Stomach (tissue), 9 donors: ENCODE results near the gene C17orf100. TPM values are rescaled to one million over a fixed set of nuclear protein-coding genes. Genes with fewer than 3 reads are reported as not detected.
A peak's percentile ranks its signal among the peaks of the same experiment; 100 is the strongest.

Experiments
- DNase-seq, 2 donors: peaks; one replicate each; pipeline versions ENCODE4 v3.0.0 to v3.0.0-alpha.2; 2013 to 2019
- H3K27ac ChIP-seq, 5 donors: fragments of 200-600 bp in 4 of 5; sonication (generic) in 4 of 5; one replicate each; pipeline ENCODE4 v1.5.1; 2013 to 2019; ENCODE audit warnings: mild to moderate bottlenecking in 1 of 5, moderate library complexity in 1 of 5
- H3K27me3 ChIP-seq, 3 donors: fragments of 200-600 bp; sonication (generic); one replicate each; pipeline ENCODE4 v1.5.1; 2017 to 2019; ENCODE audit warnings: mixed run types in 1 of 3
- H3K36me3 ChIP-seq, 4 donors: fragments of 200-600 bp; sonication (generic); 1 replicate in 3 of 4; 2 replicates in 1 of 4; pipeline ENCODE4 v1.5.1; 2016 to 2019
- H3K4me1 ChIP-seq, 4 donors: fragments of 200-600 bp; sonication (generic); one replicate each; pipeline ENCODE4 v1.5.1; 2016 to 2019
- H3K4me3 ChIP-seq, 4 donors: fragments of 200-600 bp; sonication (generic) in 3 of 4; one replicate each; pipeline ENCODE4 v1.5.1; 2016 to 2019; ENCODE audit warnings: mild to moderate bottlenecking in 1 of 4
- H3K9me3 ChIP-seq, 4 donors: fragments of 200-600 bp; sonication (generic); one replicate each; pipeline ENCODE4 v1.5.1; 2016 to 2019
- EP300 ChIP-seq: sonication (generic); formaldehyde crosslinking; IDR thresholded peaks from one replicate; pipeline ENCODE4 v1.6.1; 2017; ENCODE audit warnings: antibody characterized with exemption
- POLR2A ChIP-seq, 4 donors: fragments of 450-650 bp; IDR thresholded peaks; one replicate each; pipeline ENCODE4 v1.6.1; 2016; ENCODE audit warnings: antibody characterized with exemption in 4 of 4, control low read depth in 2 of 4, mild to moderate bottlenecking in 1 of 4, moderate library complexity in 1 of 4
- POLR2AphosphoS5 ChIP-seq, 3 donors: sonication (generic); formaldehyde crosslinking; IDR thresholded peaks; one replicate each; pipeline ENCODE4 v1.6.1; 2016; ENCODE audit warnings: antibody characterized with exemption in 3 of 3
- WGBS, 5 donors: extraction: QIAGEN DNeasy Blood & Tissue Kit in 3 of 5; methylation state at CpG; one replicate each; pipeline versions ENCODE4 v1.1.5 to v1.1.7; 2013 to 2018; 5-methylcytosine and 5-hydroxymethylcytosine counted together
- intact Hi-C: fragments of 100-400 bp; cut with DNase I; formaldehyde crosslinking; loops from one replicate; pipeline ENCODE4 v1.15.1; 2023; ENCODE audit warnings: low total_unique reads
- polyA plus RNA-seq, 3 donors: library from polyadenylated mRNA; stranded (reverse); fragments of 200-250 nt; gene quantifications; one replicate each; pipeline ENCODE4 v1.2.3, GENCODE V29; 2013
- total RNA-seq, 5 donors: library from RNA; depleted of rRNA; stranded (reverse); fragments of >200 nt; gene quantifications; one replicate each; pipeline versions ENCODE4 v1.1.0 to v1.2.3, GENCODE V29; 2014 to 2016
- TF ChIP-seq, protein P1 (sequence below), 7 experiments: fragments of 450-650 bp in 4 of 7; fragments of 200-600 bp in 3 of 7; sonication (generic) in 3 of 7; IDR thresholded peaks; one replicate each; pipeline ENCODE4 v1.5.1; 2016 to 2019; ENCODE audit warnings: antibody characterized with exemption in 7 of 7, control low read depth in 2 of 7, mild to moderate bottlenecking in 1 of 7
- donor health status: healthy with polysubstance abuse.
- donor health status: Bipolar disorder and iron deficiency.
- donor health status: healthy.

The C17orf100 gene
- total and polyA plus RNA-seq, 8 donors = 0.55 to 14.2 (median 1.8) TPM; not detected in 2

DNA sequence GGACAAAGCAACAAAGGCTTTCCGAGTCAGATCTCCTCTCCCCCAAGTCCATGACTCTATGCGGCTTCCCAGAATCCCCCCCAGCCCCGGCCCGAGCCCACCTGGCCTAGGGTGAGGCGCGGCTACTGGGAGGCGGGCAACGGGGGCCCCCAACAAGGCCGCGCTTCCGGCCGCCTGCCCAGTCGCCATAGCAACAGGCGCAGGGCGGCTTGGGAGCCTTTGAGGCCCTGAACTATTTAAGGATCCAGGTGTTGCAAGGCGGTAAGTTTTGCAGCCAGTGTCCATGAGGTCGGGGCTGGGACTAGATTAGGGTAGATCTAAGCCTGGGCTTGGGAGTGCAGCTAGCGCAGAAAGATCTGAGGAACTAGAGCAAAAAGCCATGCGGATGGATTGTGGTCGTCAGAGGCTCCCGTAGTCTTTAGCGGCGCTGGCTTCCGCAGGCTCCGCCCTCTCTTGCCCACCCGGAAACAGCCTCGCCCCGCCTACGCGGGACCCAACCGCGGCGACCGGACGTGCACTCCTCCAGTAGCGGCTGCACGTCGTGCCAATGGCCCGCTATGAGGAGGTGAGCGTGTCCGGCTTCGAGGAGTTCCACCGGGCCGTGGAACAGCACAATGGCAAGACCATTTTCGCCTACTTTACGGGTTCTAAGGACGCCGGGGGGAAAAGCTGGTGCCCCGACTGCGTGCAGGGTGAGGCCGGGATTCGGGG lies 10.9 kb upstream of the C17orf100 start, which contains the start of the genes KIAA0753 and TXNDC17:
Gene KIAA0753 (minus strand): TSS at position 176 of the 711 bp plus-strand sequence. CDS start 5,608 bp downstream, outside the sequence.
Gene TXNDC17 (plus strand): TSS at position 525 of the 711 bp plus-strand sequence. CDS start 23 bp downstream, at position 548.
- H3K4me3 ChIP-seq = peak within 1 kb of the TSS; percentile 68 to 92 (median 86)
- H3K9me3 ChIP-seq = no peaks in the 10 kb centered on the region
- TF ChIP-seq POLR2AphosphoS5 (IDR thresholded peaks at IDR 0.05) (peak; percentile 61 to 99 (median 98)), POLR2A (IDR thresholded peaks at IDR 0.05) (peak in 1 of 4 donors; percentile 84), EP300 (no peak)
- TF ChIP-seq, protein P1, sequence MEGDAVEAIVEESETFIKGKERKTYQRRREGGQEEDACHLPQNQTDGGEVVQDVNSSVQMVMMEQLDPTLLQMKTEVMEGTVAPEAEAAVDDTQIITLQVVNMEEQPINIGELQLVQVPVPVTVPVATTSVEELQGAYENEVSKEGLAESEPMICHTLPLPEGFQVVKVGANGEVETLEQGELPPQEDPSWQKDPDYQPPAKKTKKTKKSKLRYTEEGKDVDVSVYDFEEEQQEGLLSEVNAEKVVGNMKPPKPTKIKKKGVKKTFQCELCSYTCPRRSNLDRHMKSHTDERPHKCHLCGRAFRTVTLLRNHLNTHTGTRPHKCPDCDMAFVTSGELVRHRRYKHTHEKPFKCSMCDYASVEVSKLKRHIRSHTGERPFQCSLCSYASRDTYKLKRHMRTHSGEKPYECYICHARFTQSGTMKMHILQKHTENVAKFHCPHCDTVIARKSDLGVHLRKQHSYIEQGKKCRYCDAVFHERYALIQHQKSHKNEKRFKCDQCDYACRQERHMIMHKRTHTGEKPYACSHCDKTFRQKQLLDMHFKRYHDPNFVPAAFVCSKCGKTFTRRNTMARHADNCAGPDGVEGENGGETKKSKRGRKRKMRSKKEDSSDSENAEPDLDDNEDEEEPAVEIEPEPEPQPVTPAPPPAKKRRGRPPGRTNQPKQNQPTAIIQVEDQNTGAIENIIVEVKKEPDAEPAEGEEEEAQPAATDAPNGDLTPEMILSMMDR (IDR thresholded peaks at IDR 0.05) = no peak
- DNase-seq = peak; percentile 93 to 97
- 0 to 2% (median 0%) methylated on average over 13 to 52 of the region's 52 CpGs for WGBS, 5 donors
- peaks cover 10 to 33% (median 28%) of the 10 kb centered on the region in 4 donors for H3K36me3 ChIP-seq
- H3K4me1 ChIP-seq = peaks cover 25 to 61% (median 47%) of the 10 kb centered on the region in 4 donors
- peak within 1 kb of the TSS; percentile 80 to 90 (median 85) for H3K27ac ChIP-seq
- no peaks in the 10 kb centered on the region for H3K27me3 ChIP-seq
- intact Hi-C loops = no loop called here

DNA sequence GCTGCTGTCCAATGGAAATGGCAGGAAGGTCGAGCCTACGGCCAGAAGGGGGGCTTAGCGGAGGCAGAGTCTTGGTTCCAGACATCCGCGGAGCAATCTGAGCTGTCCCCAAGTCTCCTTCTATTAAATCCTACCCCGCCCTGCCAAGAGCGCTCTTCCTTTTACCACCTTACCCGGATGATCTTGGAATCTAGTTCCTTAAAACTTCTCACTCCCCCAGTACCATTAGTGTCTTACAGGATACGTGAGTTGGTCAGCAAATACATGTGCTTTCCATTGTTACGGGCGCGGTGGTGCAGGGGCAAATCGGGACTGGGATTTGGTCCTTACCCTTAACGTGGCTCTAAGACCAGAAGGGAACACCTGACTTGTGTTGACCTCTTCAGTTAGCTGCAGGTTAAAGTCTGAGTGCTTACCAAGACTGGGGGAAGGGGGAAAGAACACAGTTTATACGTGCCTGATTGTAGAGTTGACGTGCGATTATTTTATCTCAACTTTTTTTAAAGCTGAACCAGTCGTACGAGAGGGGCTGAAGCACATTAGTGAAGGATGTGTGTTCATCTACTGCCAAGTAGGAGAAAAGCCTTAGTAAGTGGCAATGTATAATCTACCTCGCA lies 10.2 kb upstream of the C17orf100 start:
- peak in 1 of 2 donors; percentile 85 for DNase-seq
- WGBS, 5 donors = 1 to 4% (median 2%) methylated on average over 20 of the region's 20 CpGs
- TF ChIP-seq EP300 = no peak
- no peak for TF ChIP-seq POLR2A (IDR thresholded peaks at IDR 0.05)
- TF ChIP-seq, protein P1 (IDR thresholded peaks at IDR 0.05) = no peak
- peak in 1 of 3 donors; percentile 30 for TF ChIP-seq POLR2AphosphoS5 (IDR thresholded peaks at IDR 0.05)

DNA sequence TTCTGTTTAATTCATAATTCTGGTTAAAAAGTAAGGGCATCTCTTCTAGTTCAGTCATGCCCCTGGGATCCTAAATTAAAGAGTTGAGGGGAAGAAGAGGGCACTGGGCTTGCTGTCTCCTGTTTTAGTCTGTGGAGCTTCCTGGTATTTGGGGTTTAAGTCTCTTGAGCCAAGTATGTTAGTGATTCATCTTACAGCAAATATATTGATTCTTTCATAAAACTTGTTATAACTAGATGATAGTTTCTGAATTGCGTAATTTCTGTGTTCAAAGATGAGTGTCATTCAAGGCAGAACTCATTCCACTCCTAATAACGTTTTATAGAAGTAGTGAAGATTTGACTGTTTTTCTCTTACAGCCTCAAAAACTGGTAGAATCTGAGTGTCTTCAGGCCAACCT lies 9.0 kb upstream of the C17orf100 start:
- Histone ChIP-seq H3K9me3 (no peaks in the 10 kb centered on the region), H3K27ac (peak overlapping the region in 2 of 5 donors; percentile 85), H3K36me3 (peaks cover 13 to 50% (median 47%) of the 10 kb centered on the region in 4 donors), H3K4me3 (peak overlapping the region in 1 of 4 donors; percentile 92), H3K27me3 (no peaks in the 10 kb centered on the region), H3K4me1 (peaks cover 25 to 61% (median 53%) of the 10 kb centered on the region in 4 donors)
- TF ChIP-seq EP300 = no peak
- TF ChIP-seq, protein P1 (IDR thresholded peaks at IDR 0.05) = no peak
- TF ChIP-seq POLR2A (IDR thresholded peaks at IDR 0.05) = no peak
- TF ChIP-seq POLR2AphosphoS5 (IDR thresholded peaks at IDR 0.05) = no peak
- WGBS, 5 donors = 43 to 61% (median 54%) methylated on average over 2 of the region's 2 CpGs
- DNase-seq = no peak
- intact Hi-C loops = no loop called here

More for the DNA sequence above, 10.2 kb upstream of the C17orf100 start:
- Histone ChIP-seq H3K27me3 (no peaks in the 10 kb centered on the region), H3K27ac (peak overlapping the region; percentile 80 to 90 (median 85)), H3K9me3 (no peaks in the 10 kb centered on the region), H3K4me1 (peaks cover 25 to 56% (median 47%) of the 10 kb centered on the region in 4 donors), H3K36me3 (peaks cover 10 to 38% (median 35%) of the 10 kb centered on the region in 4 donors), H3K4me3 (peak overlapping the region; percentile 68 to 92 (median 86))
- intact Hi-C loops = no loop called here

DNA sequence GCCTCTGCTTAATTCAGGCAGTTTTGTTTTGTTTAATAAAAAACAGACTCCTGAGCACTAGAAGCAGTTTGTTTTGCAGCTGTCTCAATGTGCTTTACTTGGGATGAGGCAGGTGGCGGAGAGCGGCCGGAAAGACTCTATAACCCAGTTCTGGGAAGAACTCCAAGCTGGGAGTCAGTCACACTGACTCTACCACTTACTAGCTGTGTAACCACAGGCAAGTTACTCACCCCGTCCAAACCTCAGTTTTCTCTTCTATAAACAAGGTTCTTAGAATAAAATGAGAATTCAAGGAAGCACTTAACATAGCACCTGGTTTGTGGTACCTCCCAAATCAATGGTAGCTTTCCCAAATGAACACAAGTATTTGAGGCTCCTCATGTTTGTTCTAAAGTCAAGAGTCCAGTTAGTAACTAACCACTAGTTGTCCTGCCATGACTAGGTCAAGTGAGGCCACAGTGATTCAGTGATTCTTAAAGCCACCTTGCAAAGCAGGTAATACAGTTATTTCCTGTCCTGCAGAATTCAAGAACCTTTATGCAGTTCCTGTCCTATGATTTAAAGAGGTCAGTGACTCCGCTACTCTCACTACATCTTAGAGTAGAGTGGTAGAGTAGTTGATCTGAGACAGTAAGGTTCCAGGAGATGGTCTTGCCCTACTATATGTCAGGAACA lies 8.0 kb upstream of the C17orf100 start:
- Histone ChIP-seq H3K4me1 (peaks cover 21 to 59% (median 49%) of the 10 kb centered on the region in 4 donors), H3K4me3 (no peak overlapping the region), H3K36me3 (peaks cover 13 to 60% (median 56%) of the 10 kb centered on the region in 4 donors), H3K27me3 (no peaks in the 10 kb centered on the region), H3K27ac (no peak overlapping the region), H3K9me3 (no peaks in the 10 kb centered on the region)
- intact Hi-C loops = no loop called here
- TF ChIP-seq POLR2A (IDR thresholded peaks at IDR 0.05) (no peak), POLR2AphosphoS5 (IDR thresholded peaks at IDR 0.05) (no peak), EP300 (no peak)
- TF ChIP-seq, protein P1 (IDR thresholded peaks at IDR 0.05) = no peak
- no peak for DNase-seq
- 56 to 80% (median 77%) methylated on average over 5 of the region's 5 CpGs for WGBS, 5 donors
